ENCODE data around the gene ZNF280C. TPM values are rescaled to one million over a fixed set of nuclear protein-coding genes. Genes with fewer than 3 reads are reported as not detected.

ZNF280C gene
- total and polyA plus RNA-seq, 2 of the 13 experiments (the other 11 are each of a cell fraction or from before 2014, with no cell fraction given): 3.0 to 3.3 TPM

GRCh38 chrX:130171446-130172126 lies 97.1 kb downstream of the ZNF280C start, which contains the start of gene RAB33A:
TSS of gene RAB33A (plus strand) at chrX:130171962. CDS start at chrX:130172063, 101 bp downstream.
- DNase-seq (ENCODE audit: low spot score) (no peak), FAIRE-seq (no peak), ATAC-seq (peak; percentile 82)
- no TSS peak for BruUV-seq (replicated peaks)
- Histone ChIP-seq H3K9ac (ENCODE audit: insufficient read depth, low read depth, low read length) (no peak within 1 kb of the TSS), H3K27me3 (ENCODE audit: control insufficient read depth in 1 of 2, insufficient read depth in 2 of 2, low read length in 2 of 2) (peaks cover 0 to 4% of the 10 kb centered on the region in 2 experiments; a peak in 2 of 5 replicates), H4K20me1 (ENCODE audit: insufficient read depth, low read length) (no peaks in the 10 kb centered on the region), H3K4me1 (ENCODE audit: insufficient read depth, low read length) (peaks cover 15% of the 10 kb centered on the region), H3K4me3 (replicated peaks in 1 of 3; ENCODE audit: insufficient read depth in 1 of 3, low read depth in 2 of 3, low read length in 3 of 3) (peak within 1 kb of the TSS; percentile 42 to 68 (median 61); a peak in 5 of 6 replicates), H3K4me2 (ENCODE audit: low read depth, low read length) (peak within 1 kb of the TSS; percentile 76), H3K36me3 (replicated peaks in 1 of 2; ENCODE audit: control insufficient read depth in 1 of 2, insufficient read depth in 2 of 2, low read length in 2 of 2) (no peaks in the 10 kb centered on the region), H2AFZ (ENCODE audit: low read length) (no peak within 1 kb of the TSS), H3K9me3 (ENCODE audit: low read length) (no peaks in the 10 kb centered on the region), H3K27ac (ENCODE audit: extremely low read length, insufficient read depth, low read length) (no peak within 1 kb of the TSS), H3K79me2 (ENCODE audit: insufficient read depth, low read length) (no peaks in the 10 kb centered on the region)
- no CpG with 5 or more reads among the region's 61 CpGs for WGBS (ENCODE audit: low lambda C conversion rate)
- ChIA-PET CTCF (ENCODE audit: low intra/inter-chr PET ratio, low total read pairs) (no interaction called here), POLR2A (no interaction called here)
- in situ Hi-C loops (cut with HindIII; ENCODE audit: extremely low pct_ligation_motif_present, low pct_unique_long_range_greater_than_20kb): no loop called here
- intact Hi-C loops (cut with micrococcal nuclease; ENCODE audit: unreplicated experiment): no loop called here
- TF ChIP-seq ZNF564 (CRISPR knock-in tag; IDR thresholded peaks at IDR 0.05) (no peak), ZNF800 (CRISPR knock-in tag; IDR thresholded peaks at IDR 0.05) (peak; percentile 96), ZNF687 (CRISPR knock-in tag; IDR thresholded peaks at IDR 0.05) (peak; percentile 49), MYNN (CRISPR knock-in tag; IDR thresholded peaks at IDR 0.05; ENCODE audit: low read depth) (no peak), KDM2A (CRISPR knock-in tag; IDR thresholded peaks at IDR 0.05; ENCODE audit: borderline replicate concordance, low read depth) (peak; percentile 25; the same call in 1 of the 2 replicates), ZFP91 (CRISPR knock-in tag; IDR thresholded peaks at IDR 0.05; ENCODE audit: borderline replicate concordance) (peak; percentile 27; the same call in 1 of the 2 replicates), GABPB1 (CRISPR knock-in tag; IDR thresholded peaks at IDR 0.05) (peak; percentile 30; the same call in 1 of the 2 replicates), SMARCC2 (IDR thresholded peaks at IDR 0.05) (no peak), ZNF777 (CRISPR knock-in tag; IDR thresholded peaks at IDR 0.05) (peak; percentile 70), FOXC1 (CRISPR knock-in tag; IDR thresholded peaks at IDR 0.05; ENCODE audit: borderline replicate concordance) (no peak), CAMTA2 (CRISPR knock-in tag; IDR thresholded peaks at IDR 0.05; ENCODE audit: borderline replicate concordance) (no peak), ZNF710 (CRISPR knock-in tag; IDR thresholded peaks at IDR 0.05; ENCODE audit: borderline replicate concordance) (no peak), ZNF263 (CRISPR knock-in tag; IDR thresholded peaks at IDR 0.05) (peak; percentile 75)
